H9 (cell line): Measurements from ENCODE around the gene RTF2. TPM values are rescaled to one million over a fixed set of nuclear protein-coding genes. Genes with fewer than 3 reads are reported as not detected.
"Not testable (repeated sequence)": the region's sequence is repeated elsewhere in the genome, so short reads cannot be mapped to it uniquely, and the experiment has no call there.

ENCODE experiments used
- DNase-seq: peaks from one replicate; pipeline ENCODE4 v3.0.0-alpha.2; 2017
- H2AFZ ChIP-seq: one replicate; pipeline ENCODE4 v1.6.1; 2013; ENCODE audit warnings: mild to moderate bottlenecking, low read length, control low read depth, moderate library complexity
- H2AK5ac ChIP-seq: 2 replicates; pipeline ENCODE4 v1.6.1; 2013; ENCODE audit warnings: low read length, control low read depth, mixed read lengths; ENCODE audit not compliant: insufficient read length
- H2BK120ac ChIP-seq: one replicate; pipeline ENCODE4 v1.6.1; 2013; ENCODE audit warnings: low read depth, mild to moderate bottlenecking, low read length, control low read depth, inconsistent platforms; ENCODE audit not compliant: poor library complexity, severe bottlenecking
- H2BK12ac ChIP-seq: 2 replicates; pipeline ENCODE4 v1.6.1; 2013; ENCODE audit warnings: low read length, control low read depth, mixed read lengths, low read depth; ENCODE audit not compliant: insufficient read length
- H2BK15ac ChIP-seq: 2 replicates; pipeline ENCODE4 v1.6.1; 2013; ENCODE audit warnings: low read depth, low read length, control low read depth
- H2BK20ac ChIP-seq: one replicate; pipeline ENCODE4 v1.6.1; 2013; ENCODE audit warnings: low read depth, mild to moderate bottlenecking, low read length, control low read depth, inconsistent platforms; ENCODE audit not compliant: poor library complexity, severe bottlenecking
- H2BK5ac ChIP-seq: 2 replicates; pipeline ENCODE4 v1.6.1; 2013; ENCODE audit warnings: low read length, control low read depth, mixed read lengths; ENCODE audit not compliant: insufficient read length
- H3K14ac ChIP-seq: 2 replicates; pipeline ENCODE4 v1.6.1; 2013; ENCODE audit warnings: low read length, control low read depth; ENCODE audit not compliant: insufficient read depth
- H3K18ac ChIP-seq: 2 replicates; pipeline ENCODE4 v1.6.1; 2013; ENCODE audit warnings: low read depth, mild to moderate bottlenecking, mixed read lengths, low read length, control low read depth; ENCODE audit not compliant: insufficient read length
- H3K23ac ChIP-seq: 2 replicates; pipeline ENCODE4 v1.6.1; 2013; ENCODE audit warnings: low read length, control low read depth, mixed read lengths, low read depth; ENCODE audit not compliant: insufficient read length
- H3K23me2 ChIP-seq: 2 replicates; pipeline ENCODE4 v1.6.1; 2013; ENCODE audit warnings: low read depth, mild to moderate bottlenecking, mixed read lengths, low read length, control low read depth; ENCODE audit not compliant: insufficient read length, poor library complexity, severe bottlenecking
- H3K27ac ChIP-seq: 2 replicates; pipeline ENCODE4 v1.5.1; 2013; ENCODE audit warnings: low read length, control low read depth, mixed read lengths, low read depth; ENCODE audit not compliant: insufficient read length
- H3K27me3 ChIP-seq: 2 replicates; pipeline ENCODE4 v1.6.1; 2013; ENCODE audit warnings: low read length, control low read depth, inconsistent platforms; ENCODE audit not compliant: insufficient read depth
- H3K4ac ChIP-seq: 2 replicates; pipeline ENCODE4 v1.6.1; 2013; ENCODE audit warnings: low read depth, mild to moderate bottlenecking, control low read depth, inconsistent platforms, low read length, moderate library complexity
- H3K4me1 ChIP-seq: 2 replicates; pipeline ENCODE4 v1.6.1; 2013; ENCODE audit warnings: low read length, control low read depth, inconsistent platforms; ENCODE audit not compliant: insufficient read depth
- H3K4me2 ChIP-seq: 2 replicates; pipeline ENCODE4 v1.6.1; 2013; ENCODE audit warnings: low read length, control low read depth, mixed read lengths; ENCODE audit not compliant: insufficient read length, insufficient read depth
- H3K56ac ChIP-seq: 2 replicates; pipeline ENCODE4 v1.6.1; 2013; ENCODE audit warnings: low read depth, mild to moderate bottlenecking, mixed read lengths, low read length, control low read depth; ENCODE audit not compliant: insufficient read length
- H3K79me1 ChIP-seq: 2 replicates; pipeline ENCODE4 v1.6.1; 2013; ENCODE audit warnings: low read depth, mild to moderate bottlenecking, moderate library complexity, low read length, control low read depth, inconsistent platforms; ENCODE audit not compliant: insufficient read depth, poor library complexity, severe bottlenecking
- H3K79me2 ChIP-seq: 2 replicates; pipeline ENCODE4 v1.6.1; 2013; ENCODE audit warnings: low read length, control low read depth, inconsistent platforms; ENCODE audit not compliant: insufficient read depth
- H3K9ac ChIP-seq: 2 replicates; pipeline ENCODE4 v1.6.1; 2013; ENCODE audit warnings: low read length, control low read depth, mixed read lengths; ENCODE audit not compliant: insufficient read length; ENCODE audit errors: extremely low read depth
- H3K9me3 ChIP-seq: one replicate; pipeline ENCODE4 v1.6.1; 2013; ENCODE audit warnings: low read depth, low read length, inconsistent platforms; ENCODE audit not compliant: control insufficient read depth
- H3T11ph ChIP-seq: one replicate; pipeline ENCODE4 v1.6.1; 2013; ENCODE audit warnings: mild to moderate bottlenecking, low read length, control low read depth, inconsistent platforms
- H4K20me1 ChIP-seq: one replicate; pipeline ENCODE4 v1.6.1; 2013; ENCODE audit not compliant: control insufficient read depth, insufficient read length, insufficient read depth
- H4K5ac ChIP-seq: 2 replicates; pipeline ENCODE4 v1.6.1; 2013; ENCODE audit warnings: low read depth, mild to moderate bottlenecking, mixed read lengths, low read length, control low read depth; ENCODE audit not compliant: insufficient read length
- H4K8ac ChIP-seq: replicated peaks from 2 replicates; pipeline ENCODE4 v1.6.1; 2013; ENCODE audit warnings: low read length, control low read depth, mixed read lengths, low read depth; ENCODE audit not compliant: insufficient read length
- H4K91ac ChIP-seq: 2 replicates; pipeline ENCODE4 v1.6.1; 2013; ENCODE audit warnings: low read depth, mild to moderate bottlenecking, moderate library complexity, mixed read lengths, low read length, control low read depth; ENCODE audit not compliant: insufficient read length
- H3K27ac Mint-ChIP-seq, 3 experiments: 2 replicates in 2 of 3; 3 replicates in 1 of 3; pipeline ENCODE4 v1.8.0; 2020 to 2021; ENCODE audit warnings: mixed read lengths in 3 of 3, mild to moderate bottlenecking in 1 of 3, moderate library complexity in 1 of 3
- H3K27me3 Mint-ChIP-seq: 2 replicates; pipeline ENCODE4 v1.8.0; 2021; ENCODE audit warnings: low read depth, mild to moderate bottlenecking, moderate library complexity, mixed read lengths
- H3K36me3 Mint-ChIP-seq, 3 experiments: 2 replicates in 2 of 3; 3 replicates in 1 of 3; pipeline ENCODE4 v1.8.0; 2020 to 2021; ENCODE audit warnings: low read depth in 3 of 3, mixed read lengths in 3 of 3; ENCODE audit not compliant: insufficient read depth in 1 of 3
- H3K4me1 Mint-ChIP-seq, 2 experiments: 2 replicates each; pipeline ENCODE4 v1.8.0; 2020; ENCODE audit warnings: mixed read lengths in 2 of 2
- H3K4me3 Mint-ChIP-seq, 2 experiments: 2 replicates in 1 of 2; 3 replicates in 1 of 2; pipeline ENCODE4 v1.8.0; 2020 to 2021; ENCODE audit warnings: mild to moderate bottlenecking in 2 of 2, mixed read lengths in 2 of 2, moderate library complexity in 1 of 2
- H3K9me3 Mint-ChIP-seq, 2 experiments: 2 replicates in 1 of 2; 3 replicates in 1 of 2; pipeline ENCODE4 v1.8.0; 2020; ENCODE audit warnings: mild to moderate bottlenecking in 2 of 2, mixed read lengths in 2 of 2, moderate library complexity in 1 of 2
- WGBS: extraction: QIAGEN DNeasy Blood & Tissue Kit; methylation state at CpG from one replicate; pipeline ENCODE4 v1.1.7; 2013; ENCODE audit warnings: missing lambda C conversion rate, low lambda C conversion rate, mixed read lengths; ENCODE audit not compliant: insufficient read length; ENCODE audit errors: extremely low coverage; 5-methylcytosine and 5-hydroxymethylcytosine counted together
- total RNA-seq: library from RNA; stranded (reverse); gene quantifications from 2 replicates; pipeline ENCODE4 v1.2.1, GENCODE V29; 2021
- TF ChIP-seq, protein P1 (sequence below): fragments of 200-600 bp; sonication (generic); conservative IDR thresholded peaks from 3 replicates; pipeline ENCODE4 v1.8.0; 2021; ENCODE audit warnings: antibody characterized with exemption, mild to moderate bottlenecking

Gene RTF2
- total RNA-seq, 1 experiment from 2014 or later, result 62.6 TPM

GRCh38 chr20:56527521-56527920, 59.1 kb downstream of the RTF2 start:
- H3T11ph ChIP-seq, result no peak overlapping the region
- Mint-ChIP-seq H3K27ac (no peak overlapping the region), H3K36me3 (peaks cover 0 to 3% (median 0%) of the 10 kb centered on the region in 3 experiments; a peak in 2 of 7 replicates), H3K27me3 (no peaks in the 10 kb centered on the region), H3K4me3 (no peak overlapping the region), H3K9me3 (no peaks in the 10 kb centered on the region), H3K4me1 (no peaks in the 10 kb centered on the region)
- H3K9ac ChIP-seq, result no peak overlapping the region
- no peak overlapping the region for H2BK20ac ChIP-seq
- no peaks in the 10 kb centered on the region for H3K79me1 ChIP-seq
- no peak overlapping the region for H2AFZ ChIP-seq
- H3K4me2 ChIP-seq, result no peak overlapping the region
- no CpG with 5 or more reads among the region's 7 CpGs for WGBS
- DNase-seq, result no peak
- no peak overlapping the region for H3K56ac ChIP-seq
- no peaks in the 10 kb centered on the region for H3K9me3 ChIP-seq
- H3K4me1 ChIP-seq, result no peaks in the 10 kb centered on the region
- H2BK120ac ChIP-seq, result no peak overlapping the region
- no peak overlapping the region for H2BK15ac ChIP-seq
- H3K14ac ChIP-seq, result no peak overlapping the region
- no peaks in the 10 kb centered on the region for H4K20me1 ChIP-seq
- no peak overlapping the region for H4K91ac ChIP-seq
- no peaks in the 10 kb centered on the region for H3K79me2 ChIP-seq
- no peak overlapping the region for H4K5ac ChIP-seq
- H4K8ac ChIP-seq, result no peak overlapping the region
- H3K4ac ChIP-seq, result no peak overlapping the region
- no peaks in the 10 kb centered on the region for H3K27me3 ChIP-seq
- H3K18ac ChIP-seq, result no peak overlapping the region
- H2BK12ac ChIP-seq, result no peak overlapping the region
- TF ChIP-seq, protein P1, sequence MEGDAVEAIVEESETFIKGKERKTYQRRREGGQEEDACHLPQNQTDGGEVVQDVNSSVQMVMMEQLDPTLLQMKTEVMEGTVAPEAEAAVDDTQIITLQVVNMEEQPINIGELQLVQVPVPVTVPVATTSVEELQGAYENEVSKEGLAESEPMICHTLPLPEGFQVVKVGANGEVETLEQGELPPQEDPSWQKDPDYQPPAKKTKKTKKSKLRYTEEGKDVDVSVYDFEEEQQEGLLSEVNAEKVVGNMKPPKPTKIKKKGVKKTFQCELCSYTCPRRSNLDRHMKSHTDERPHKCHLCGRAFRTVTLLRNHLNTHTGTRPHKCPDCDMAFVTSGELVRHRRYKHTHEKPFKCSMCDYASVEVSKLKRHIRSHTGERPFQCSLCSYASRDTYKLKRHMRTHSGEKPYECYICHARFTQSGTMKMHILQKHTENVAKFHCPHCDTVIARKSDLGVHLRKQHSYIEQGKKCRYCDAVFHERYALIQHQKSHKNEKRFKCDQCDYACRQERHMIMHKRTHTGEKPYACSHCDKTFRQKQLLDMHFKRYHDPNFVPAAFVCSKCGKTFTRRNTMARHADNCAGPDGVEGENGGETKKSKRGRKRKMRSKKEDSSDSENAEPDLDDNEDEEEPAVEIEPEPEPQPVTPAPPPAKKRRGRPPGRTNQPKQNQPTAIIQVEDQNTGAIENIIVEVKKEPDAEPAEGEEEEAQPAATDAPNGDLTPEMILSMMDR, result no peak
- H3K23me2 ChIP-seq, result no peaks in the 10 kb centered on the region
- H2AK5ac ChIP-seq, result no peak overlapping the region
- H3K23ac ChIP-seq, result no peak overlapping the region
- no peak overlapping the region for H3K27ac ChIP-seq
- H2BK5ac ChIP-seq, result no peak overlapping the region

- not testable (repeated sequence) for H3K9me3 Mint-ChIP-seq, H4K5ac ChIP-seq, H3K23ac ChIP-seq, H3K27ac ChIP-seq, H3K9me3 ChIP-seq, H4K20me1 ChIP-seq, H3T11ph ChIP-seq, H2BK12ac ChIP-seq, H3K79me1 ChIP-seq, H3K4me1 Mint-ChIP-seq, H3K4me1 ChIP-seq, H3K23me2 ChIP-seq, DNase-seq, H4K8ac ChIP-seq, H2BK120ac ChIP-seq, H3K18ac ChIP-seq, H2AFZ ChIP-seq, H3K4me2 ChIP-seq, H4K91ac ChIP-seq, H3K79me2 ChIP-seq, H3K27me3 ChIP-seq, H3K36me3 Mint-ChIP-seq, H2AK5ac ChIP-seq, H3K14ac ChIP-seq, H3K27me3 Mint-ChIP-seq, H3K4ac ChIP-seq, H2BK20ac ChIP-seq, H3K4me3 Mint-ChIP-seq, H3K9ac ChIP-seq, H2BK5ac ChIP-seq, H3K56ac ChIP-seq, H2BK15ac ChIP-seq
- no CpG with 5 or more reads among the region's 9 CpGs for WGBS
- peak within 1 kb of the TSS in 1 of 3 experiments; percentile 64; a peak in 3 of 7 replicates for H3K27ac Mint-ChIP-seq
Measured at GRCh38 chr20:56532946-56533345, 64.5 kb downstream of the RTF2 start, which contains the start of gene FAM209B. Gene FAM209B, plus strand, starts transcription at chr20:56533246. Its CDS starts 96 bp downstream, at chr20:56533342.
